Mesendoderm (in vitro differentiated cells): ENCODE results near the gene CCL2.

ENCODE experiments used
- DNase-seq: peaks from one replicate; pipeline ENCODE4 v3.0.0; 2013
- H2AK5ac ChIP-seq: 2 replicates; pipeline ENCODE4 v1.6.1; 2013; ENCODE audit warnings: low read length, inconsistent platforms
- H2BK120ac ChIP-seq: 2 replicates; pipeline ENCODE4 v1.6.1; 2013; ENCODE audit warnings: low read depth, mild to moderate bottlenecking, low read length, moderate library complexity, mixed read lengths
- H2BK15ac ChIP-seq: replicated peaks from 2 replicates; pipeline ENCODE4 v1.6.1; 2013; ENCODE audit warnings: low read depth, mild to moderate bottlenecking, moderate library complexity
- H2BK5ac ChIP-seq: 2 replicates; pipeline ENCODE4 v1.6.1; 2013; ENCODE audit warnings: low read length, inconsistent platforms
- H3K18ac ChIP-seq: 2 replicates; pipeline ENCODE4 v1.6.1; 2013; ENCODE audit warnings: mild to moderate bottlenecking, low read length, mixed read lengths
- H3K23ac ChIP-seq: one replicate; pipeline ENCODE4 v1.6.1; 2013; ENCODE audit warnings: low read length
- H3K27ac ChIP-seq: 2 replicates; pipeline ENCODE4 v1.5.1; 2013; ENCODE audit warnings: low read depth, mild to moderate bottlenecking, inconsistent platforms, low read length, moderate library complexity
- H3K27me3 ChIP-seq: 2 replicates; pipeline ENCODE4 v1.6.1; 2013; ENCODE audit warnings: low read length, control low read depth, mild to moderate bottlenecking, inconsistent platforms; ENCODE audit not compliant: insufficient read depth, poor library complexity
- H3K36me3 ChIP-seq: 2 replicates; pipeline ENCODE4 v1.6.1; 2013; ENCODE audit warnings: low read length, inconsistent platforms; ENCODE audit not compliant: control insufficient read depth, insufficient read depth
- H3K4ac ChIP-seq: one replicate; pipeline ENCODE4 v1.6.1; 2013; ENCODE audit warnings: low read depth, mild to moderate bottlenecking, low read length, moderate library complexity
- H3K4me1 ChIP-seq: 2 replicates; pipeline ENCODE4 v1.6.1; 2013; ENCODE audit warnings: low read depth, low read length, inconsistent platforms; ENCODE audit not compliant: control insufficient read depth
- H3K4me2 ChIP-seq: 2 replicates; pipeline ENCODE4 v1.6.1; 2013; ENCODE audit warnings: low read length
- H3K4me3 ChIP-seq: 2 replicates; pipeline ENCODE4 v1.5.1; 2013; ENCODE audit warnings: mild to moderate bottlenecking, low read length
- H3K56ac ChIP-seq: one replicate; pipeline ENCODE4 v1.6.1; 2013; ENCODE audit warnings: low read length
- H3K79me1 ChIP-seq: 2 replicates; pipeline ENCODE4 v1.6.1; 2013; ENCODE audit warnings: low read length, inconsistent platforms
- H3K79me2 ChIP-seq: 2 replicates; pipeline ENCODE4 v1.6.1; 2013; ENCODE audit warnings: mild to moderate bottlenecking, low read length; ENCODE audit not compliant: control insufficient read depth, insufficient read depth
- H3K9ac ChIP-seq: 2 replicates; pipeline ENCODE4 v1.6.1; 2013; ENCODE audit warnings: low read length, inconsistent platforms
- H4K5ac ChIP-seq: one replicate; pipeline ENCODE4 v1.6.1; 2013; ENCODE audit warnings: low read length
- H4K8ac ChIP-seq: one replicate; pipeline ENCODE4 v1.6.1; 2013; ENCODE audit warnings: low read depth, mild to moderate bottlenecking, control low read depth, low read length, moderate library complexity
- WGBS: extraction: QIAGEN DNeasy Blood & Tissue Kit; methylation state at CpG from one replicate; pipeline ENCODE4 v1.1.7; 2013; ENCODE audit warnings: low lambda C conversion rate, missing lambda C conversion rate; ENCODE audit not compliant: insufficient coverage; ENCODE audit errors: extremely low coverage; 5-methylcytosine and 5-hydroxymethylcytosine counted together

Gene CCL2

GRCh38 chr17:34276826-34277225 lies 21.7 kb downstream of the CCL2 start:
- Histone ChIP-seq H3K4me3 (no peak overlapping the region), H3K79me2 (no peaks in the 10 kb centered on the region), H3K36me3 (no peaks in the 10 kb centered on the region), H2AK5ac (no peak overlapping the region), H3K56ac (no peak overlapping the region), H3K4me1 (no peaks in the 10 kb centered on the region), H3K4me2 (no peak overlapping the region), H2BK5ac (no peak overlapping the region), H3K18ac (no peak overlapping the region), H3K4ac (no peak overlapping the region), H3K9ac (no peak overlapping the region), H4K5ac (no peak overlapping the region), H2BK120ac (no peak overlapping the region), H4K8ac (no peak overlapping the region), H3K27me3 (no peaks in the 10 kb centered on the region), H3K23ac (no peak overlapping the region), H2BK15ac (no peak overlapping the region), H3K79me1 (no peaks in the 10 kb centered on the region), H3K27ac (no peak overlapping the region)
- DNase-seq, result no peak
- no CpG with 5 or more reads among the region's 4 CpGs for WGBS

GRCh38 chr17:34283571-34283970 lies 28.5 kb downstream of the CCL2 start:
- DNase-seq, result no peak
- Histone ChIP-seq H3K4me3 (no peak overlapping the region), H4K5ac (no peak overlapping the region), H3K36me3 (no peaks in the 10 kb centered on the region), H3K23ac (no peak overlapping the region), H3K27ac (no peak overlapping the region), H3K4ac (no peak overlapping the region), H3K56ac (no peak overlapping the region), H3K9ac (no peak overlapping the region), H2BK15ac (no peak overlapping the region), H2BK5ac (no peak overlapping the region), H4K8ac (no peak overlapping the region), H3K18ac (no peak overlapping the region), H3K79me2 (no peaks in the 10 kb centered on the region), H2BK120ac (no peak overlapping the region), H3K27me3 (no peaks in the 10 kb centered on the region), H3K4me1 (no peaks in the 10 kb centered on the region), H3K79me1 (no peaks in the 10 kb centered on the region), H2AK5ac (no peak overlapping the region), H3K4me2 (no peak overlapping the region)
- WGBS, result no CpG with 5 or more reads among the region's 6 CpGs

- Histone ChIP-seq H3K9ac (no peak within 1 kb of the TSS), H3K4ac (no peak within 1 kb of the TSS)
- WGBS, result no CpG with 5 or more reads among the region's 4 CpGs
Observed at GRCh38 chr17:34285286-34285792, 30.3 kb downstream of the CCL2 start, which contains the start of gene CCL11. CCL11 (plus strand) TSS chr17:34285742; CDS start chr17:34285809, 67 bp downstream.

GRCh38 chr17:34287875-34288274 lies 32.8 kb downstream of the CCL2 start:
- Histone ChIP-seq H2BK120ac (no peak overlapping the region), H4K8ac (no peak overlapping the region), H2BK5ac (no peak overlapping the region), H3K4ac (no peak overlapping the region), H3K23ac (no peak overlapping the region), H2AK5ac (no peak overlapping the region), H3K4me3 (no peak overlapping the region), H3K79me1 (no peaks in the 10 kb centered on the region), H3K27me3 (no peaks in the 10 kb centered on the region), H3K56ac (no peak overlapping the region), H3K27ac (no peak overlapping the region), H3K79me2 (no peaks in the 10 kb centered on the region), H3K18ac (no peak overlapping the region), H2BK15ac (no peak overlapping the region), H3K4me2 (no peak overlapping the region), H3K4me1 (no peaks in the 10 kb centered on the region), H3K36me3 (no peaks in the 10 kb centered on the region), H3K9ac (no peak overlapping the region), H4K5ac (no peak overlapping the region)
- no CpG with 5 or more reads among the region's 2 CpGs for WGBS
- DNase-seq, result no peak

More at GRCh38 chr17:34285286-34285792, 30.3 kb downstream of the CCL2 start, which contains the start of gene CCL11:
- no peak for DNase-seq
- Histone ChIP-seq H3K23ac (no peak within 1 kb of the TSS), H2BK15ac (no peak within 1 kb of the TSS), H2BK5ac (no peak within 1 kb of the TSS), H3K79me1 (no peaks in the 10 kb centered on the region), H3K18ac (no peak within 1 kb of the TSS), H3K4me3 (no peak within 1 kb of the TSS), H4K8ac (no peak within 1 kb of the TSS), H2AK5ac (no peak within 1 kb of the TSS), H3K56ac (peak within 1 kb of the TSS; percentile 15), H3K4me2 (no peak within 1 kb of the TSS), H2BK120ac (no peak within 1 kb of the TSS), H3K79me2 (no peaks in the 10 kb centered on the region), H4K5ac (no peak within 1 kb of the TSS), H3K36me3 (no peaks in the 10 kb centered on the region), H3K27me3 (no peaks in the 10 kb centered on the region), H3K4me1 (no peaks in the 10 kb centered on the region), H3K27ac (no peak within 1 kb of the TSS)

- WGBS, result no CpG with 5 or more reads among the region's 4 CpGs
- H3K56ac ChIP-seq, result no peak overlapping the region
- no peak overlapping the region for H3K27ac ChIP-seq
- H3K4me1 ChIP-seq, result no peaks in the 10 kb centered on the region
- H3K18ac ChIP-seq, result no peak overlapping the region
- no peaks in the 10 kb centered on the region for H3K27me3 ChIP-seq
- no peak overlapping the region for H3K4me2 ChIP-seq
- no peak for DNase-seq
- H3K23ac ChIP-seq, result no peak overlapping the region
- H4K5ac ChIP-seq, result no peak overlapping the region
- no peak overlapping the region for H2BK15ac ChIP-seq
- no peak overlapping the region for H2AK5ac ChIP-seq
- H3K36me3 ChIP-seq, result no peaks in the 10 kb centered on the region
- no peak overlapping the region for H2BK5ac ChIP-seq
- no peaks in the 10 kb centered on the region for H3K79me1 ChIP-seq
- H3K9ac ChIP-seq, result no peak overlapping the region
- H3K79me2 ChIP-seq, result no peaks in the 10 kb centered on the region
- no peak overlapping the region for H3K4me3 ChIP-seq
- H4K8ac ChIP-seq, result no peak overlapping the region
- H2BK120ac ChIP-seq, result no peak overlapping the region
- no peak overlapping the region for H3K4ac ChIP-seq
Observed at GRCh38 chr17:34290586-34290985, 35.5 kb downstream of the CCL2 start.

- no peak overlapping the region for H2AK5ac ChIP-seq
- H3K4me1 ChIP-seq, result no peaks in the 10 kb centered on the region
- H3K18ac ChIP-seq, result no peak overlapping the region
- H3K4me3 ChIP-seq, result no peak overlapping the region
- no peaks in the 10 kb centered on the region for H3K36me3 ChIP-seq
- H4K5ac ChIP-seq, result no peak overlapping the region
- no peak for DNase-seq
- H3K79me2 ChIP-seq, result no peaks in the 10 kb centered on the region
- H2BK120ac ChIP-seq, result no peak overlapping the region
- no CpG with 5 or more reads among the region's 6 CpGs for WGBS
- no peak overlapping the region for H2BK5ac ChIP-seq
- H3K56ac ChIP-seq, result no peak overlapping the region
- H3K27ac ChIP-seq, result no peak overlapping the region
- no peak overlapping the region for H2BK15ac ChIP-seq
- H3K9ac ChIP-seq, result no peak overlapping the region
- no peaks in the 10 kb centered on the region for H3K27me3 ChIP-seq
- H3K23ac ChIP-seq, result no peak overlapping the region
- no peak overlapping the region for H4K8ac ChIP-seq
- no peak overlapping the region for H3K4me2 ChIP-seq
- no peak overlapping the region for H3K4ac ChIP-seq
- no peaks in the 10 kb centered on the region for H3K79me1 ChIP-seq
Observed at GRCh38 chr17:34291721-34292348, 36.8 kb downstream of the CCL2 start.
